ENCODE results near the gene FOXO3. TPM values are rescaled to one million over a fixed set of nuclear protein-coding genes. Genes with fewer than 3 reads are reported as not detected.

FOXO3 gene
- total and polyA plus RNA-seq, 2 of the 8 experiments (the other 6 are each of a cell fraction or from before 2014, with no cell fraction given): 13.1 to 19.3 TPM

DNA sequence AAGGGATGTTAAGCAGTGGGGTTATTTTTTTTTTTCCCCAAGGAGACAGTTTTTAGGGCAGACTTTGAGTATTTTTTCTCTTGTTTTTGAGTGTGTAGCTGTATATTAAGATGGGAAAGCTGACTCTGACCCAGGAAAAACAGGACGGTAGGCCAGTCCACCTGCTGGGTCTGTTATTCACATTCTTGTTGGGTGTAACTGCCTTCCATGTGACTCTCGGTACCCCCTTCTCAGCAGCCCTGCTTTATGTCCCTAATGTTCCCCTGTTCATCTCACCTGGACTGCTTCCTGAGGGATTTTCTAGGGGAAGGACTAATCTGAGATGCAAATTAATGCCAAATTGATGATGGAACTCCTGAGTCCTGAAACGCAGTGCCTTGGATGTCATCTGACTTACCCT, 21.9 kb downstream of the FOXO3 start:
- H4K20me1 ChIP-seq (replicated peaks in 1 of 2; ENCODE audit: control insufficient read depth in 1 of 2, insufficient read depth in 2 of 2, low read length in 2 of 2): peaks cover 2 to 4% of the 10 kb centered on the region in 2 experiments
- ChIA-PET POLR2A (ENCODE audit: partially characterized antibody) (interaction anchor here (1.2 to 1.9 kb wide), 2 partner anchors 10 to 20 kb away, joined by 4 to 6 read pairs; no protein-coding TSS in a partner anchor), CTCF (ENCODE audit: partially characterized antibody) (interaction anchor here (2.4 kb wide), 1 partner anchor 16 kb away, joined by 7 read pairs; no protein-coding TSS in a partner anchor)
- peaks cover 3 to 90% of the 10 kb centered on the region in 2 experiments for H3K79me2 ChIP-seq (ENCODE audit: control insufficient read depth in 1 of 2, insufficient read depth in 2 of 2, low read length in 2 of 2)
- no peaks in the 10 kb centered on the region for H3K23me2 ChIP-seq (ENCODE audit: low read depth, low read length)
- H3K18ac ChIP-seq (ENCODE audit: extremely low read depth, low read length): no peak overlapping the region
- no peak overlapping the region for H4K8ac ChIP-seq (ENCODE audit: extremely low read depth, insufficient read depth, low read length)
- H3K56ac ChIP-seq (replicated peaks; ENCODE audit: insufficient read length, low read depth, low read length): no peak overlapping the region
- H3K4ac ChIP-seq (replicated peaks; ENCODE audit: insufficient read length, low read depth, low read length): no peak overlapping the region
- FAIRE-seq (no peak), DNase-seq (ENCODE audit: low read depth in 1 of 2, low spot score in 2 of 2) (no peak)
- no peak overlapping the region for H3K4me3 ChIP-seq (ENCODE audit: extremely low read depth in 1 of 4, insufficient read depth in 2 of 4, low read depth in 3 of 4, low read length in 4 of 4)
- H3K27ac ChIP-seq (ENCODE audit: low read depth, low read length): no peak overlapping the region
- H3K36me3 ChIP-seq (ENCODE audit: control insufficient read depth in 2 of 4, insufficient read depth in 4 of 4, low read length in 3 of 4): no peaks in the 10 kb centered on the region
- no peak overlapping the region for H2BK12ac ChIP-seq (ENCODE audit: low read depth, low read length)
- no peak overlapping the region for H2BK120ac ChIP-seq (replicated peaks; ENCODE audit: low read depth, low read length)
- H3K79me1 ChIP-seq (ENCODE audit: low read depth, low read length): peaks cover 6% of the 10 kb centered on the region
- no peak overlapping the region for H3K14ac ChIP-seq (ENCODE audit: insufficient read length)
- no peak overlapping the region for H2AK5ac ChIP-seq (ENCODE audit: low read depth, low read length)
- 31% methylated on average over 3 of the region's 3 CpGs; no CpG with 5 or more reads in 1 of the 2 experiments for WGBS, 2 experiments (ENCODE audit: extremely low coverage in 1 of 2, insufficient coverage in 1 of 2, insufficient read length in 1 of 2, insufficient replicate concordance in 2 of 2, low coverage in 1 of 2, low lambda C conversion rate in 2 of 2, missing lambda C conversion rate in 1 of 2)
- no peak overlapping the region for H2BK20ac ChIP-seq (ENCODE audit: low read length)
- no peak overlapping the region for H2BK5ac ChIP-seq (ENCODE audit: low read depth, low read length)
- TF ChIP-seq, protein P1, sequence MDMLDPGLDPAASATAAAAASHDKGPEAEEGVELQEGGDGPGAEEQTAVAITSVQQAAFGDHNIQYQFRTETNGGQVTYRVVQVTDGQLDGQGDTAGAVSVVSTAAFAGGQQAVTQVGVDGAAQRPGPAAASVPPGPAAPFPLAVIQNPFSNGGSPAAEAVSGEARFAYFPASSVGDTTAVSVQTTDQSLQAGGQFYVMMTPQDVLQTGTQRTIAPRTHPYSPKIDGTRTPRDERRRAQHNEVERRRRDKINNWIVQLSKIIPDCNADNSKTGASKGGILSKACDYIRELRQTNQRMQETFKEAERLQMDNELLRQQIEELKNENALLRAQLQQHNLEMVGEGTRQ (IDR thresholded peaks at IDR 0.05; ENCODE audit: low read length): 0 out of 2 replicates have a peak, but pooled peaks have one; percentile 5
- TF ChIP-seq RXRA (IDR thresholded peaks at IDR 0.05; ENCODE audit: insufficient read depth, low read depth, low read length): no peak
- H3K27me3 ChIP-seq (replicated peaks in 1 of 4; ENCODE audit: control insufficient read depth in 3 of 4, extremely low read depth in 1 of 4, insufficient read depth in 3 of 4, low read length in 3 of 4): no peaks in the 10 kb centered on the region
- H3K9me3 ChIP-seq (ENCODE audit: insufficient read depth in 2 of 2, low read depth in 1 of 2, low read length in 1 of 2): no peaks in the 10 kb centered on the region
- peak overlapping the region; percentile 22; the same call in 1 of the 2 replicates for H2BK15ac ChIP-seq (ENCODE audit: low read length)
- H2AFZ ChIP-seq (ENCODE audit: low read length): no peak overlapping the region
- no peak overlapping the region for H3K23ac ChIP-seq (ENCODE audit: insufficient read length)
- H4K91ac ChIP-seq (replicated peaks; ENCODE audit: insufficient read length, low read length): no peak overlapping the region
- H3K4me2 ChIP-seq (ENCODE audit: insufficient read depth in 1 of 2, low read depth in 2 of 2, low read length in 2 of 2): peak overlapping the region; percentile 29 to 31
- H4K5ac ChIP-seq (ENCODE audit: insufficient read length, low read depth, low read length): no peak overlapping the region
- no peak overlapping the region; a peak in 1 of 7 replicates for H3K9ac ChIP-seq (replicated peaks in 1 of 4; ENCODE audit: extremely low read depth in 1 of 4, low read depth in 3 of 4, low read length in 3 of 4)
- peaks cover 5 to 18% (median 12%) of the 10 kb centered on the region in 4 experiments; a peak in 6 of 7 replicates for H3K4me1 ChIP-seq (replicated peaks in 1 of 4; ENCODE audit: control insufficient read depth in 3 of 4, insufficient read depth in 4 of 4, low read length in 3 of 4)
